SK-N-MC (cell line): ENCODE data around the gene EEFSEC.

Experiments used
- EZH2 ChIP-seq: fragments of 200-600 bp; sonication (generic); IDR thresholded peaks from one replicate; pipeline ENCODE4 v1.6.1; 2017; ENCODE audit warnings: antibody characterized with exemption
- FOXP2 ChIP-seq: optimal IDR thresholded peaks from 2 replicates; pipeline ENCODE3; 2011; ENCODE audit warnings: mild to moderate bottlenecking, moderate library complexity; ENCODE audit not compliant: insufficient read depth; ENCODE audit errors: extremely low read length, control extremely low read depth
- POLR2AphosphoS5 ChIP-seq: IDR thresholded peaks from 2 replicates; pipeline ENCODE4 v1.6.1; 2012; ENCODE audit warnings: mild to moderate bottlenecking, low read depth, low read length, borderline replicate concordance

DNA sequence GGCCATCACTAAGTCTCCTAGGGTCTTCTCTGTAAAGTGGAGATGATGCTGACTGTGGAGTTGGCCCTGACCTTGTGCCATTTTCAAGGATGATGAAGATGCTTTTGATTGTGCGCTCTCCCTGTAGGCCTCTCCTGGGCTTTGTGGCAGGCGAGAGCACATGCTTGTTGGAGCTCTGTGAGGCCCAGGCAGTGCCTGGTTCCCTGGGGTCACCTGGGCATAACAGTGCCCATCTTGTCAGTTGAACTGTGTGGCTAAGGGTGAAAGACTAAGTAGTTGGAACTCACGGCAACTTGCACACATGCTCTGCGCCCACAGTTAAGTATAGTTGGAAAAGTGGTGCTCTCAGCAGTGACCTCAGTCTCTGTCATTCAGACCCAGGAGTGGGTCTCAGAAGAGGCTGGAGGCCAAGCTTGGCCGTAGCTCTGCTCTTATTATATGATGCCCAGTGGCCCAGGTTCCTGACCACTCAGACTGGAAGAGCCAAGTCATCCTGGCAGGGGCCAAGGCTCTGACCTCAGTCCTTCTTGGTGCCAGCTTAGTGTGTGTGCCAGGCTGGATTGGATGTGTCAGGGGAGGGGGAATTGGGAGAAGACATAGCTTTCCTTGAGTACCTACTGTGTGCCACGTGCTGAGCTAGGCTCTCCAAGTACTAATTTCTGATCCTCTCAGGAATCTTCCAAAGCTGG lies 154.6 kb downstream of the EEFSEC start:
- TF ChIP-seq EZH2 (no peak), POLR2AphosphoS5 (no peak), FOXP2 (no peak)
